ENCODE data around the gene KRTAP9-7. TPM values are rescaled to one million over a fixed set of nuclear protein-coding genes. Genes with fewer than 3 reads are reported as not detected.
"Not testable (repeated sequence)": the region's sequence is repeated elsewhere in the genome, so short reads cannot be mapped to it uniquely, and the experiment has no call there.

KRTAP9-7 gene
- polyA plus RNA-seq, 1 donor = not detected

GRCh38 chr17:41271323-41271722 is 4.2 kb upstream of the KRTAP9-7 start:
- H3K27ac ChIP-seq (ENCODE audit: low read length); H3K27me3 ChIP-seq (ENCODE audit: control insufficient read depth, insufficient read depth, low read length); H3K4me3 ChIP-seq (ENCODE audit: low read length); H3K4me1 ChIP-seq (ENCODE audit: control insufficient read depth, insufficient read depth, low read length); DNase-seq; H3K36me3 ChIP-seq (ENCODE audit: control insufficient read depth, insufficient read depth, low read length); H3K9me3 ChIP-seq (ENCODE audit: control insufficient read depth, low read depth, low read length): not testable (repeated sequence)
- WGBS (ENCODE audit: insufficient coverage, low lambda C conversion rate) = no CpG with 5 or more reads among the region's 1 CpG

GRCh38 chr17:41271858-41272257 is 3.6 kb upstream of the KRTAP9-7 start:
- no CpG with 5 or more reads among the region's 1 CpG for WGBS (ENCODE audit: insufficient coverage, low lambda C conversion rate)
- H3K27ac ChIP-seq (ENCODE audit: low read length) = no peak overlapping the region
- no peaks in the 10 kb centered on the region for H3K36me3 ChIP-seq (ENCODE audit: control insufficient read depth, insufficient read depth, low read length)
- no peak overlapping the region for H3K4me3 ChIP-seq (ENCODE audit: low read length)
- no peak for DNase-seq
- H3K9me3 ChIP-seq (ENCODE audit: control insufficient read depth, low read depth, low read length) = no peaks in the 10 kb centered on the region
- no peaks in the 10 kb centered on the region for H3K4me1 ChIP-seq (ENCODE audit: control insufficient read depth, insufficient read depth, low read length)
- H3K27me3 ChIP-seq (ENCODE audit: control insufficient read depth, insufficient read depth, low read length) = peaks cover 3% of the 10 kb centered on the region

GRCh38 chr17:41278176-41278955 is 2.9 kb downstream of the KRTAP9-7 start:
- Histone ChIP-seq H3K4me3 (ENCODE audit: low read length) (no peak overlapping the region), H3K27me3 (ENCODE audit: control insufficient read depth, insufficient read depth, low read length) (peaks cover 8% of the 10 kb centered on the region), H3K4me1 (ENCODE audit: control insufficient read depth, insufficient read depth, low read length) (no peaks in the 10 kb centered on the region), H3K9me3 (ENCODE audit: control insufficient read depth, low read depth, low read length) (no peaks in the 10 kb centered on the region), H3K27ac (ENCODE audit: low read length) (no peak overlapping the region), H3K36me3 (ENCODE audit: control insufficient read depth, insufficient read depth, low read length) (no peaks in the 10 kb centered on the region)
- no peak for DNase-seq
- WGBS (ENCODE audit: insufficient coverage, low lambda C conversion rate) = 80% methylated on average over 1 of the region's 3 CpGs

GRCh38 chr17:41284043-41284442 is 8.5 kb downstream of the KRTAP9-7 start:
- Histone ChIP-seq H3K4me1 (ENCODE audit: control insufficient read depth, insufficient read depth, low read length) (no peaks in the 10 kb centered on the region), H3K9me3 (ENCODE audit: control insufficient read depth, low read depth, low read length) (no peaks in the 10 kb centered on the region), H3K36me3 (ENCODE audit: control insufficient read depth, insufficient read depth, low read length) (no peaks in the 10 kb centered on the region), H3K27ac (ENCODE audit: low read length) (no peak overlapping the region), H3K4me3 (ENCODE audit: low read length) (no peak overlapping the region), H3K27me3 (ENCODE audit: control insufficient read depth, insufficient read depth, low read length) (peaks cover 11% of the 10 kb centered on the region)
- WGBS (ENCODE audit: insufficient coverage, low lambda C conversion rate) = no CpG with 5 or more reads among the region's 3 CpGs
- DNase-seq = no peak

GRCh38 chr17:41284546-41284945 is 9.0 kb downstream of the KRTAP9-7 start:
- Histone ChIP-seq H3K4me1 (ENCODE audit: control insufficient read depth, insufficient read depth, low read length) (no peaks in the 10 kb centered on the region), H3K4me3 (ENCODE audit: low read length) (no peak overlapping the region), H3K27ac (ENCODE audit: low read length) (no peak overlapping the region), H3K9me3 (ENCODE audit: control insufficient read depth, low read depth, low read length) (no peaks in the 10 kb centered on the region), H3K36me3 (ENCODE audit: control insufficient read depth, insufficient read depth, low read length) (no peaks in the 10 kb centered on the region), H3K27me3 (ENCODE audit: control insufficient read depth, insufficient read depth, low read length) (peaks cover 11% of the 10 kb centered on the region)
- DNase-seq = no peak
- WGBS (ENCODE audit: insufficient coverage, low lambda C conversion rate) = no CpG with 5 or more reads among the region's 2 CpGs

- Histone ChIP-seq H3K9me3 (ENCODE audit: control insufficient read depth, low read depth, low read length) (no peaks in the 10 kb centered on the region), H3K27me3 (ENCODE audit: control insufficient read depth, insufficient read depth, low read length) (peaks cover 8% of the 10 kb centered on the region), H3K4me3 (ENCODE audit: low read length) (no peak overlapping the region), H3K36me3 (ENCODE audit: control insufficient read depth, insufficient read depth, low read length) (no peaks in the 10 kb centered on the region), H3K4me1 (ENCODE audit: control insufficient read depth, insufficient read depth, low read length) (no peaks in the 10 kb centered on the region), H3K27ac (ENCODE audit: low read length) (no peak overlapping the region)
- WGBS (ENCODE audit: insufficient coverage, low lambda C conversion rate) = 75% methylated on average over 3 of the region's 3 CpGs
- DNase-seq = no peak
Measured at GRCh38 chr17:41287050-41287449, 11.6 kb downstream of the KRTAP9-7 start.

GRCh38 chr17:41294016-41294415 is 18.5 kb downstream of the KRTAP9-7 start:
- Histone ChIP-seq H3K36me3 (ENCODE audit: control insufficient read depth, insufficient read depth, low read length) (no peaks in the 10 kb centered on the region), H3K27me3 (ENCODE audit: control insufficient read depth, insufficient read depth, low read length) (peaks cover 3% of the 10 kb centered on the region), H3K9me3 (ENCODE audit: control insufficient read depth, low read depth, low read length) (no peaks in the 10 kb centered on the region), H3K27ac (ENCODE audit: low read length) (no peak overlapping the region), H3K4me1 (ENCODE audit: control insufficient read depth, insufficient read depth, low read length) (no peaks in the 10 kb centered on the region), H3K4me3 (ENCODE audit: low read length) (no peak overlapping the region)
- no peak for DNase-seq
- 100% methylated on average over 1 of the region's 1 CpG for WGBS (ENCODE audit: insufficient coverage, low lambda C conversion rate)

- no peak for DNase-seq
- Histone ChIP-seq H3K4me1 (ENCODE audit: control insufficient read depth, insufficient read depth, low read length) (no peaks in the 10 kb centered on the region), H3K36me3 (ENCODE audit: control insufficient read depth, insufficient read depth, low read length) (no peaks in the 10 kb centered on the region), H3K4me3 (ENCODE audit: low read length) (no peak overlapping the region), H3K9me3 (ENCODE audit: control insufficient read depth, low read depth, low read length) (no peaks in the 10 kb centered on the region), H3K27ac (ENCODE audit: low read length) (no peak overlapping the region), H3K27me3 (ENCODE audit: control insufficient read depth, insufficient read depth, low read length) (peaks cover 6% of the 10 kb centered on the region)
- 100% methylated on average over 1 of the region's 1 CpG for WGBS (ENCODE audit: insufficient coverage, low lambda C conversion rate)
Measured at GRCh38 chr17:41296846-41297245, 21.3 kb downstream of the KRTAP9-7 start.

GRCh38 chr17:41298458-41299135 is 23.1 kb downstream of the KRTAP9-7 start:
- DNase-seq = no peak
- no peaks in the 10 kb centered on the region for H3K4me1 ChIP-seq (ENCODE audit: control insufficient read depth, insufficient read depth, low read length)
- 94% methylated on average over 5 of the region's 20 CpGs for WGBS (ENCODE audit: insufficient coverage, low lambda C conversion rate)
- H3K36me3 ChIP-seq (ENCODE audit: control insufficient read depth, insufficient read depth, low read length) = no peaks in the 10 kb centered on the region
- no peaks in the 10 kb centered on the region for H3K9me3 ChIP-seq (ENCODE audit: control insufficient read depth, low read depth, low read length)
- H3K4me3 ChIP-seq (ENCODE audit: low read length) = no peak overlapping the region
- no peak overlapping the region for H3K27ac ChIP-seq (ENCODE audit: low read length)
- H3K27me3 ChIP-seq (ENCODE audit: control insufficient read depth, insufficient read depth, low read length) = peaks cover 8% of the 10 kb centered on the region

- H3K27ac ChIP-seq (ENCODE audit: low read length) = no peak overlapping the region
- no peaks in the 10 kb centered on the region for H3K36me3 ChIP-seq (ENCODE audit: control insufficient read depth, insufficient read depth, low read length)
- no peaks in the 10 kb centered on the region for H3K4me1 ChIP-seq (ENCODE audit: control insufficient read depth, insufficient read depth, low read length)
- DNase-seq = no peak
- no peak overlapping the region for H3K4me3 ChIP-seq (ENCODE audit: low read length)
- peaks cover 8% of the 10 kb centered on the region for H3K27me3 ChIP-seq (ENCODE audit: control insufficient read depth, insufficient read depth, low read length)
- H3K9me3 ChIP-seq (ENCODE audit: control insufficient read depth, low read depth, low read length) = no peaks in the 10 kb centered on the region
- WGBS (ENCODE audit: insufficient coverage, low lambda C conversion rate) = no CpG with 5 or more reads among the region's 5 CpGs
Measured at GRCh38 chr17:41301204-41301790, 25.8 kb downstream of the KRTAP9-7 start.
